Right lobe of liver (tissue), 6 donors: ENCODE data around the gene ZMYM1. TPM values are rescaled to one million over a fixed set of nuclear protein-coding genes. Genes with fewer than 3 reads are reported as not detected.

Source experiments
- ATAC-seq, 4 donors: fragments of 200-7000 bp; cut with Tn5 transposase; one replicate each; pipeline ENCODE4 v1.9.1; 2020; ENCODE audit warnings: mild to moderate bottlenecking in 4 of 4, moderate library complexity in 4 of 4
- DNase-seq, 3 donors: peaks; one replicate each; pipeline ENCODE4 v3.0.0-alpha.2; 2020
- H3K27ac ChIP-seq, 3 donors: fragments of 200-600 bp; one replicate each; pipeline ENCODE4 v1.8.0; 2022
- H3K27me3 ChIP-seq, 2 donors: fragments of 200-600 bp; one replicate each; pipeline ENCODE4 v1.8.0; 2022
- H3K36me3 ChIP-seq, 4 donors: fragments of 200-600 bp; sonication (generic) in 1 of 4; one replicate each; pipeline versions ENCODE4 v1.5.1 to v1.8.0; 2017 to 2022; ENCODE audit warnings: control low read depth in 1 of 4
- H3K4me1 ChIP-seq, 4 donors: fragments of 200-600 bp; sonication (generic) in 1 of 4; one replicate each; pipeline versions ENCODE4 v1.5.1 to v1.8.0; 2017 to 2022; ENCODE audit warnings: control low read depth in 1 of 4
- H3K4me3 ChIP-seq, 3 donors: fragments of 200-600 bp; one replicate each; pipeline ENCODE4 v1.8.0; 2022
- H3K9me3 ChIP-seq, 4 donors: fragments of 200-600 bp; sonication (generic) in 1 of 4; one replicate each; pipeline versions ENCODE4 v1.5.1 to v1.8.0; 2017 to 2022; ENCODE audit warnings: control low read depth in 1 of 4
- POLR2A ChIP-seq: fragments of 450-650 bp; IDR thresholded peaks from one replicate; pipeline ENCODE4 v1.6.1; 2017; ENCODE audit warnings: antibody characterized with exemption, mild to moderate bottlenecking
- WGBS: methylation state at CpG from one replicate; pipeline ENCODE4 v1.1.6; 2018; ENCODE audit warnings: low coverage, low lambda C conversion rate; ENCODE audit not compliant: insufficient coverage; ENCODE audit errors: missing lambda C conversion rate; 5-methylcytosine and 5-hydroxymethylcytosine counted together
- intact Hi-C, 2 donors: fragments of 100-400 bp; cut with DNase I; formaldehyde crosslinking; loops; one replicate each; pipeline versions ENCODE4 v1.11.2 to v1.14.1; 2022
- long read RNA-seq: library from polyadenylated mRNA; unstranded; transcript quantifications from one replicate; pipeline ENCODE4 v2.0.0, GENCODE V29; 2019
- total RNA-seq, 6 experiments: library from RNA; depleted of rRNA in 2 of 6; stranded (reverse); fragments of >200 nt in 2 of 6; fragmentation: NEBNext Ultra II Directional in 3 of 6; extraction: Animal tissue kit (Norgen Biotek cat#: 25700) in 3 of 6; gene quantifications; one replicate each; pipeline versions ENCODE4 v1.1.0 to v1.2.4, GENCODE V29; 2016 to 2023
- TF ChIP-seq, protein P1 (sequence below), 4 donors: fragments of 200-600 bp in 3 of 4; fragments of 450-650 bp in 1 of 4; IDR thresholded peaks; one replicate each; pipeline versions ENCODE4 v1.5.1 to v1.8.0; 2016 to 2022; ENCODE audit warnings: antibody characterized with exemption in 4 of 4, mild to moderate bottlenecking in 2 of 4
- donor health status: DM: no; HTN: yes; CAD: no.
- donor health status: DM: no; HTN: no; CAD: no.
- donor health status: DM: no; HTN: no; CAD: no.
- donor health status: DM: no; HTN: yes; CAD: no.
- donor health status: DM: no; HTN: yes; CAD: no.

ZMYM1 gene
- total RNA-seq, result 10 to 100 TPM in 1 of 6 experiments, 1 to 10 TPM in 5; 6.7 to 10.4 (median 7.6) TPM
- long read RNA-seq, partial matches to known transcripts, result 1 of 2 reads
- long read RNA-seq, other reads (novel, unspliced or antisense), result 1 of 2 reads

DNA sequence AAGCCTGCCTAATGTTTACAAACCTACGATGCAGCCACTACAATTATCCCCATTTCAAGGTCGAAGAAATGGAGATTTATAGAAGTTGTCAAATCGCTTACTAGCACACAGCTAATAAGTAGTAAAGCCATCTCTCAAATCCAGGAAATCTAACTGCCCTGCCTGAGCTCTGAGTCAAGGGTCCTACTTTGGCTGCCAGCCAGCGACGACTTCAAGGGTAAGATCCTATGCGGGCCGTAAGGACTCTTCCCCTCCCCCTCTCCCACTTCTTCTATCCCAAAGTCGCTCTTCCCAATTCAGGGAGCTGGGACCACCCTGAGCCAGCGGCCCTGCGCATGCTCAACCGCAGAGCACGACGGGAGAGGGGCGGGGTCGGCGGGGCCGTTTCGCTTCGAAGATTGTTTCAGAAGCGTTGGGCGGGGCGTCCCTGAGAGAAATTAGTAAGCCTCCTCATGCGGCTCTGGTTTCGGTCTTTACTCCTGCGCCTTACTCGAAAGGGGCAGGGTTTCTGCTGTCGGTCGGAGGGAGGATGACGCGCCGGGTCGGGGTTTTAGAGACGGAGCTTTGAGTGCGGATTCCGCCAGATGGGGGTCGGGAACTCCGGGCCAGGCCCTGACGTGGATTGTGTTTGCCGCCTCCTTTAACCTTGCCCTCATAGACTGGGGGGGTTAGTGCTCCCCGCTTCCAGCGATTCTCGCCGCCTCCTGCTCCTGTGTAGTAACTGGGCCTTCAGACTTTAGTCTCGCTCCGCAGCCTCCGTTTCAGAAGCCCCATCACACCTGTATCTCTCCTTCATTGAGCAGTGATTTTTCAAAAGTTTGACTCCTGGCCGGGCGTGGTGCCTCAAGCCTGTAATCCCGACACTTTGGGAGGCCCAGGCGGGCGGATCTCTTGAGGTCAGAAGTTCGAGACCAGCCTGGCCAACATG lies at the start of gene ZMYM1:
Gene ZMYM1 (plus strand): TSS at position 383 of the 928 bp plus-strand sequence. CDS start 14,603 bp downstream, outside the sequence.
- no peaks in the 10 kb centered on the region for H3K27me3 ChIP-seq
- H3K4me1 ChIP-seq, result peaks cover 0 to 11% (median 4%) of the 10 kb centered on the region in 4 donors
- DNase-seq (peak; percentile 84 to 87 (median 84)), ATAC-seq (peak; percentile 97 to 99 (median 98))
- TF ChIP-seq, protein P1, sequence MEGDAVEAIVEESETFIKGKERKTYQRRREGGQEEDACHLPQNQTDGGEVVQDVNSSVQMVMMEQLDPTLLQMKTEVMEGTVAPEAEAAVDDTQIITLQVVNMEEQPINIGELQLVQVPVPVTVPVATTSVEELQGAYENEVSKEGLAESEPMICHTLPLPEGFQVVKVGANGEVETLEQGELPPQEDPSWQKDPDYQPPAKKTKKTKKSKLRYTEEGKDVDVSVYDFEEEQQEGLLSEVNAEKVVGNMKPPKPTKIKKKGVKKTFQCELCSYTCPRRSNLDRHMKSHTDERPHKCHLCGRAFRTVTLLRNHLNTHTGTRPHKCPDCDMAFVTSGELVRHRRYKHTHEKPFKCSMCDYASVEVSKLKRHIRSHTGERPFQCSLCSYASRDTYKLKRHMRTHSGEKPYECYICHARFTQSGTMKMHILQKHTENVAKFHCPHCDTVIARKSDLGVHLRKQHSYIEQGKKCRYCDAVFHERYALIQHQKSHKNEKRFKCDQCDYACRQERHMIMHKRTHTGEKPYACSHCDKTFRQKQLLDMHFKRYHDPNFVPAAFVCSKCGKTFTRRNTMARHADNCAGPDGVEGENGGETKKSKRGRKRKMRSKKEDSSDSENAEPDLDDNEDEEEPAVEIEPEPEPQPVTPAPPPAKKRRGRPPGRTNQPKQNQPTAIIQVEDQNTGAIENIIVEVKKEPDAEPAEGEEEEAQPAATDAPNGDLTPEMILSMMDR (IDR thresholded peaks at IDR 0.05), result no peak
- TF ChIP-seq POLR2A, result peak; percentile 49
- H3K9me3 ChIP-seq, result no peaks in the 10 kb centered on the region
- peak within 1 kb of the TSS; percentile 74 to 83 (median 82) for H3K27ac ChIP-seq
- 1% methylated on average over 27 of the region's 52 CpGs for WGBS
- peak within 1 kb of the TSS; percentile 82 to 92 (median 82) for H3K4me3 ChIP-seq
- no peaks in the 10 kb centered on the region for H3K36me3 ChIP-seq
- intact Hi-C loops, result no loop called here

DNA sequence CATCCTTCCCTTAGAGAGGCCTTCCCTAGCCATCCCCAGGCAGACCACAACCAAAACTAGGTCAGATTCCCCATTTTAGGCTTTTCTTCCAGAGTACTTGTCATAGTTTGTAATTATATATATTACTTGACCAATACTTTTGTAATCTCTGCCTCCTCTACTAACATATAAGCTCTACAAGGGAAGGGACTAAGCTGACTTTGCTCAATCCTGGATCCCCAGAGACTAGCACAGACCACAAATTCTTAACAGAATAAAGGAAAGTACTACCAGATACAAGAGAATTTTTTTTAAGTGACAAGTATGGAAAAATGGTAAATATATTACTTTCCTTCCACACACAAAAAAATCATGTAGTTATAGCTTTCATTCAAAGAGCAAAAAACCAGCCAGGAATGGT lies 49.4 kb upstream of the ZMYM1 start:
- ATAC-seq, result no peak
- DNase-seq, result no peak
- Histone ChIP-seq H3K9me3 (peaks cover 0 to 5% (median 0%) of the 10 kb centered on the region in 4 donors), H3K36me3 (no peaks in the 10 kb centered on the region), H3K27me3 (no peaks in the 10 kb centered on the region), H3K4me1 (peaks cover 0 to 16% (median 0%) of the 10 kb centered on the region in 4 donors), H3K27ac (no peak overlapping the region), H3K4me3 (no peak overlapping the region)
- TF ChIP-seq, protein P1 (IDR thresholded peaks at IDR 0.05), result no peak
- intact Hi-C loops, result no loop called here

DNA sequence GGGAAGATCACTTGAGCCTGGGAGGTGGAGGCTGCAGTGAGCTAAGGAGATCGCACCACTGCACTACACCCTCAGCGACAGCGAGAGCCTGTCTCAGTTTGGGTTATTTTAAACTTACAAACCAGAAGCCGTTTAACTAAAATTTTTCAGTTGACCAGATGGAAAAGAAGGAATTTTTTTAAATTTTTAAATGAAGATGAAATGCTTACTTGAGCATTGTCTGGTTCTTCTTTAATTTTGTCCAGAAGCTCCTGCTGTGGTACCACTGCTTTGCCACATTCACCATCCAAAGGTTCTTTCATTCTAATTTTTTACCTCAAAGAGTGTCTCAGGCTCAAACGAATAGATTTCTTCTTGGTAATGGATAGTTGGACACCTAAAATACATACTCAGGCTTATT lies 48.8 kb upstream of the ZMYM1 start:
- ATAC-seq (no peak), DNase-seq (no peak)
- intact Hi-C loops, result no loop called here
- H3K4me3 ChIP-seq, result peak overlapping the region; percentile 66 to 88 (median 82)
- WGBS, result 78% methylated on average over 5 of the region's 5 CpGs
- peaks cover 0 to 16% (median 0%) of the 10 kb centered on the region in 4 donors for H3K4me1 ChIP-seq
- H3K9me3 ChIP-seq, result peaks cover 0 to 5% (median 0%) of the 10 kb centered on the region in 4 donors
- no peaks in the 10 kb centered on the region for H3K36me3 ChIP-seq
- no peaks in the 10 kb centered on the region for H3K27me3 ChIP-seq
- no peak overlapping the region for H3K27ac ChIP-seq
- TF ChIP-seq, protein P1 (IDR thresholded peaks at IDR 0.05), result no peak
- TF ChIP-seq POLR2A, result no peak

DNA sequence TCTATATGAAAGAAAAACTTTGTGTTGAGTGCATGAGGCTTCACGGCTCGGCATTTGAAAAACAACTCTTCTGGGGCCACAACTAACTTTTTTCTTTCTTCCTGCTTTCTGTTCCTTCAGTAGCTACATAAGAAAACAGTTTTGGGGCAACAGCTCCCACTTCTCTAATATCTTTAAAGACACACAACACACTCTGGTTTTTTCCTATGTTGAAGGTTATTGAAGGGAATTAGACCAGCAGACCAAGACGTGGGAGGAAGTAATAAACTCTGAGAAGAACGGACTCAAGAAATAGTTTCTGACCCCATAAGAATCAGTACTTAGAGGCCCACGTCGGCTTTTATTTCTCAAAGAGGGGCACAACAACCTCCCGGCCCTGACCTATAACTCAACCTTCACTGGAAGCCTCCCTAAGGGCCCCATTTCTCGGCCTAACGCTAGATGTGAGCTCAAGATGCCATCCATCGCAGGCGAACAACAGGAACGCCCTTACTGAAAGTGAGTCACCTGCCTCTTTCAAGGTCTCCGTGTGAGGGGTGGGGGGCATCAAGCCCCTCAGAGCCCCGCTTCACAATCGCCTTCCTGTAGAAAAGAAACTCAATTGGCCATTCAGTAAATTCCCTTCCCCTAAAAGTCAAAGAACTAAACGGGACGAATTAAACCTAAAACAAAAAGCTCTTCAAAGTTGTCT lies 48.3 kb upstream of the ZMYM1 start:
- 5% methylated on average over 17 of the region's 17 CpGs for WGBS
- intact Hi-C loops, result no loop called here
- no peaks in the 10 kb centered on the region for H3K36me3 ChIP-seq
- ATAC-seq (peak; percentile 14 to 33 (median 24)), DNase-seq (no peak)
- H3K4me3 ChIP-seq, result peak overlapping the region; percentile 66 to 88 (median 82)
- H3K9me3 ChIP-seq, result peaks cover 0 to 5% (median 0%) of the 10 kb centered on the region in 4 donors
- peak overlapping the region; percentile 88 to 93 (median 90) for H3K27ac ChIP-seq
- H3K27me3 ChIP-seq, result no peaks in the 10 kb centered on the region
- TF ChIP-seq POLR2A, result no peak
- TF ChIP-seq, protein P1 (IDR thresholded peaks at IDR 0.05), result no peak
- peaks cover 0 to 16% (median 0%) of the 10 kb centered on the region in 4 donors for H3K4me1 ChIP-seq
